ENCODE results near the gene KSR1.

Gene KSR1

DNA sequence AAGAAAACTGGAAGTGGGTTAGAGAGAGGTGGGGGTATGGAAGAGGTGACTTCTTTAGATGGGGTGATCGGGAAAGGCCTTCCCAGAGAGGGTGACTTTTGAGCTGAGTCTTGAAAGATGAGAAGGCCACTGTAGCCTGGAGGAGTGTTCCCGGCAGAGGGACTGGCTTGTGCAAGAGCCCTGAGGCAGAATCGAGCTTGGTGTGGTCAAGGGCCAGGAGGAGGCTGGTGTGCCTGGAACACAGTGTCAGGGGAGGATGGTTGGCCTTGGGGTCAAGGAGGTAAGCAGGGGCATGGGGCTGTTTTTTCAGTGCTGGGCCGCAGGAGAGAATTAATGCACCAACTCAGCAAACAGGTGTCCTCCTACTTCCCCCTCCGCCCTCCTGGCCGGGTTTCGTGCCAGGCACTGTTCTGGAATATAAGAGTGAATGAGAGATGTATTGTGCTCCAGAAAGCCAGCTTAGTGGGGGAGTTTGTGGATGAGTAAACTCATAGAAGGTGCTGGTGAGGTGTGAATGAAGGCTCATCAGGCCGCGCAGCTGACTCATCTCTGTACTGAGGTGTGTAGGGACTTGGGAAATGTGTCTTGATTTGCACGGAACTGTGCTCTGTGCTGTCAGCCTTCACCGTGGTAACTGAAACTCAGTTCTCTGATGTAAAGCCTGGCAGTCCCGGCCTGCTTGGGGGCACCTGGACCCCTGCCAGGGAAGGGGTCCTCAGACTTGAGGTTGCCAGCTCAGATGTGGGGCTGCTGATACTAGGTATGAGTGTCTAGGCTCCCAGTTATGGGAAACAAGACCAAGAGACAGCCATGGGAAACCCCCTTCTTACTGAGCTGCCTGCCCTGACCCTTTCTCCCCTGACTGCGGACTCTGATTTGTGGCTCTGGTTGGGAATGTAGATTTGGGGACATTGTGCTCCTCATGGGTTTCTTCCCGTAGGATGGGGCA, 15.3 kb downstream of the KSR1 start:
- no CpG with 5 or more reads among the region's 14 CpGs for WGBS, 2 donors (ENCODE audit: extremely low coverage in 2 of 2, insufficient read length in 2 of 2, insufficient replicate concordance in 1 of 2)
- H3K14ac ChIP-seq (ENCODE audit: low read length): no peak overlapping the region
- H3K27ac ChIP-seq (replicated peaks; ENCODE audit: low read length): no peak overlapping the region

GRCh38 chr17:27473190-27473747, 17.0 kb downstream of the KSR1 start:
- no peak overlapping the region for H2AFZ ChIP-seq (ENCODE audit: low read length)
- no peak overlapping the region for H3K27ac ChIP-seq (replicated peaks; ENCODE audit: low read length)
- no peak overlapping the region for H3K14ac ChIP-seq (ENCODE audit: low read length)
- H2BK5ac ChIP-seq (ENCODE audit: low read length): no peak overlapping the region
- no peaks in the 10 kb centered on the region for H3K9me3 ChIP-seq (replicated peaks in 1 of 2; ENCODE audit: control insufficient read depth in 2 of 2, insufficient read depth in 1 of 2, low read depth in 1 of 2, low read length in 2 of 2)
- no peak for DNase-seq (ENCODE audit: low spot score)
- no peak overlapping the region for H3K23ac ChIP-seq (ENCODE audit: low read depth, low read length, poor library complexity)
- H3K4me1 ChIP-seq (ENCODE audit: control insufficient read depth in 2 of 2, insufficient read depth in 1 of 2, low read depth in 1 of 2, low read length in 2 of 2): peaks cover 0 to 13% of the 10 kb centered on the region in 2 donors
- no peak overlapping the region for H2BK12ac ChIP-seq (ENCODE audit: low read length)
- H3K27me3 ChIP-seq (ENCODE audit: control insufficient read depth in 3 of 3, insufficient read depth in 3 of 3, low read depth in 1 of 3, low read length in 3 of 3): no peaks in the 10 kb centered on the region
- H3K79me1 ChIP-seq (ENCODE audit: low read depth, low read length): peaks cover 3% of the 10 kb centered on the region
- no peak overlapping the region for H3K4me2 ChIP-seq (ENCODE audit: insufficient read depth, low read length, poor library complexity, severe bottlenecking)
- H3K4me3 ChIP-seq (ENCODE audit: low read length in 2 of 2): no peak overlapping the region
- H2BK15ac ChIP-seq (ENCODE audit: low read length): no peak overlapping the region
- H3K9ac ChIP-seq (ENCODE audit: low read depth, low read length, poor library complexity): no peak overlapping the region
- WGBS, 2 donors (ENCODE audit: extremely low coverage in 2 of 2, insufficient read length in 2 of 2, insufficient replicate concordance in 1 of 2): no CpG with 5 or more reads among the region's 6 CpGs
- no peak overlapping the region for H4K91ac ChIP-seq (ENCODE audit: low read depth, low read length, poor library complexity)
- H3K36me3 ChIP-seq (replicated peaks in 1 of 2; ENCODE audit: control insufficient read depth in 2 of 2, insufficient read depth in 2 of 2, low read length in 2 of 2): no peaks in the 10 kb centered on the region
- H3K4ac ChIP-seq (ENCODE audit: low read length): no peak overlapping the region
- no peak overlapping the region for H2AK5ac ChIP-seq (ENCODE audit: low read depth, low read length)
- H3K18ac ChIP-seq (ENCODE audit: low read length): no peak overlapping the region
- no peak overlapping the region for H4K8ac ChIP-seq (ENCODE audit: low read depth, low read length)
- no peak overlapping the region for H2BK120ac ChIP-seq (ENCODE audit: low read depth, low read length)

More for the DNA sequence above, 15.3 kb downstream of the KSR1 start:
- Histone ChIP-seq H2BK15ac (ENCODE audit: low read length) (no peak overlapping the region), H2AK5ac (ENCODE audit: low read depth, low read length) (no peak overlapping the region), H3K4me2 (ENCODE audit: insufficient read depth, low read length, poor library complexity, severe bottlenecking) (no peak overlapping the region), H2BK12ac (ENCODE audit: low read length) (no peak overlapping the region), H3K27me3 (ENCODE audit: control insufficient read depth in 3 of 3, insufficient read depth in 3 of 3, low read depth in 1 of 3, low read length in 3 of 3) (no peaks in the 10 kb centered on the region), H3K79me1 (ENCODE audit: low read depth, low read length) (peaks cover 3% of the 10 kb centered on the region), H3K18ac (ENCODE audit: low read length) (no peak overlapping the region), H3K4ac (ENCODE audit: low read length) (no peak overlapping the region), H3K9ac (ENCODE audit: low read depth, low read length, poor library complexity) (no peak overlapping the region), H2BK120ac (ENCODE audit: low read depth, low read length) (no peak overlapping the region), H3K23ac (ENCODE audit: low read depth, low read length, poor library complexity) (no peak overlapping the region), H3K4me3 (ENCODE audit: low read length in 2 of 2) (no peak overlapping the region), H3K36me3 (replicated peaks in 1 of 2; ENCODE audit: control insufficient read depth in 2 of 2, insufficient read depth in 2 of 2, low read length in 2 of 2) (no peaks in the 10 kb centered on the region), H3K4me1 (ENCODE audit: control insufficient read depth in 2 of 2, insufficient read depth in 1 of 2, low read depth in 1 of 2, low read length in 2 of 2) (peaks cover 0 to 13% of the 10 kb centered on the region in 2 donors), H4K8ac (ENCODE audit: low read depth, low read length) (no peak overlapping the region), H2AFZ (ENCODE audit: low read length) (no peak overlapping the region), H4K91ac (ENCODE audit: low read depth, low read length, poor library complexity) (no peak overlapping the region), H2BK5ac (ENCODE audit: low read length) (no peak overlapping the region), H3K9me3 (replicated peaks in 1 of 2; ENCODE audit: control insufficient read depth in 2 of 2, insufficient read depth in 1 of 2, low read depth in 1 of 2, low read length in 2 of 2) (no peaks in the 10 kb centered on the region)
- DNase-seq (ENCODE audit: low spot score): no peak

GRCh38 chr17:27473748-27474609, 17.7 kb downstream of the KSR1 start:
- H3K14ac ChIP-seq (ENCODE audit: low read length): no peak overlapping the region
- no peaks in the 10 kb centered on the region for H3K36me3 ChIP-seq (replicated peaks in 1 of 2; ENCODE audit: control insufficient read depth in 2 of 2, insufficient read depth in 2 of 2, low read length in 2 of 2)
- H3K4ac ChIP-seq (ENCODE audit: low read length): no peak overlapping the region
- H2BK15ac ChIP-seq (ENCODE audit: low read length): no peak overlapping the region
- no peak overlapping the region for H4K8ac ChIP-seq (ENCODE audit: low read depth, low read length)
- no CpG with 5 or more reads among the region's 8 CpGs for WGBS, 2 donors (ENCODE audit: extremely low coverage in 2 of 2, insufficient read length in 2 of 2, insufficient replicate concordance in 1 of 2)
- H3K4me2 ChIP-seq (ENCODE audit: insufficient read depth, low read length, poor library complexity, severe bottlenecking): no peak overlapping the region
- no peak overlapping the region for H2BK12ac ChIP-seq (ENCODE audit: low read length)
- H3K9me3 ChIP-seq (replicated peaks in 1 of 2; ENCODE audit: control insufficient read depth in 2 of 2, insufficient read depth in 1 of 2, low read depth in 1 of 2, low read length in 2 of 2): no peaks in the 10 kb centered on the region
- no peak overlapping the region for H3K18ac ChIP-seq (ENCODE audit: low read length)
- peaks cover 5% of the 10 kb centered on the region for H3K79me1 ChIP-seq (ENCODE audit: low read depth, low read length)
- no peak overlapping the region for H3K9ac ChIP-seq (ENCODE audit: low read depth, low read length, poor library complexity)
- no peak overlapping the region for H3K27ac ChIP-seq (replicated peaks; ENCODE audit: low read length)
- peaks cover 0 to 10% of the 10 kb centered on the region in 2 donors for H3K4me1 ChIP-seq (ENCODE audit: control insufficient read depth in 2 of 2, insufficient read depth in 1 of 2, low read depth in 1 of 2, low read length in 2 of 2)
- H2BK5ac ChIP-seq (ENCODE audit: low read length): no peak overlapping the region
- no peak overlapping the region for H2BK120ac ChIP-seq (ENCODE audit: low read depth, low read length)
- no peak for DNase-seq (ENCODE audit: low spot score)
- H2AK5ac ChIP-seq (ENCODE audit: low read depth, low read length): no peak overlapping the region
- H2AFZ ChIP-seq (ENCODE audit: low read length): no peak overlapping the region
- H3K4me3 ChIP-seq (ENCODE audit: low read length in 2 of 2): no peak overlapping the region
- H4K91ac ChIP-seq (ENCODE audit: low read depth, low read length, poor library complexity): no peak overlapping the region
- H3K23ac ChIP-seq (ENCODE audit: low read depth, low read length, poor library complexity): no peak overlapping the region
- no peaks in the 10 kb centered on the region for H3K27me3 ChIP-seq (ENCODE audit: control insufficient read depth in 3 of 3, insufficient read depth in 3 of 3, low read depth in 1 of 3, low read length in 3 of 3)
